Measurements from ENCODE around the gene THRA.

The THRA gene

DNA sequence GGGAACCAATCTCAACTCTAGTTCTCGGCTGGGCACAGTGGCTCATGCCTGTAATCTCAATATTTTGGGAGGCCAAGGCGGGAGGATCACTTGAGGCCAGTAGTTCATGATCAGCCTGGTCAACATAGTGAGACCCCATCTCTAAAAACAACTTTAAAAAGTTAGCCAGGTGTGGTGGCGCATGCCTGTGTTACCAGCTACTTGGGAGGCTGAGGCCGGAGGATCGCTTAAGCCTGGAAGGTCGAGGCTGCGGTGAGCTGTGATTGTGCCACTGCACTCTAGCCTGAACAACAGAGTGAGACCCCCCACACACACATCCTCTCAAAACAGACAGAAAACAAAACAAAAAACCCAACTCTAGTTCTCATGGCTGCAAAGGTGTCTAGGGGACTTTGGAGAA, 4.9 kb downstream of the THRA start:
- DNase-seq = no peak

DNA sequence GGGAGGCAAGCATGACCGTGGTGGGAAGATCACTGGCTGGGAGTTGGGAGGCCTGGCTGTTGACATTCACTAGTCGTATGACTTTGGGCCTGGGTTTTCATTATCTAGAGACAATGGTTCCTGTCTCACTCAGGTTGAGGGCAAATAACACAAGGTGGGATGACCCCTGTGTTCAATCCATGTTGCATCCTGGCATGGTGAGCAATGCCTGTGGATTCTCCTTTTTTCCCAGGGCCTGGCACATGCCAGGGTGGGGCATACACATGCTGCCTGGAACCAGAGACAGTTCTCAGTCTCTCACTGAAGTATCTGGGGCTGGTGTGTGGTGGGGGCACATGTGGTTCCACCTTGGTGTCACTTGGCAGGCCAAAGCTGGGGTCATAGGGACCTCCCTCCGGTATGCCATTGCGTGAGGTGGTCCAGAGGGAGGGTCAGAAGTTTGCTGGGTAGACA, 5.4 kb downstream of the THRA start:
- DNase-seq = no peak

DNA sequence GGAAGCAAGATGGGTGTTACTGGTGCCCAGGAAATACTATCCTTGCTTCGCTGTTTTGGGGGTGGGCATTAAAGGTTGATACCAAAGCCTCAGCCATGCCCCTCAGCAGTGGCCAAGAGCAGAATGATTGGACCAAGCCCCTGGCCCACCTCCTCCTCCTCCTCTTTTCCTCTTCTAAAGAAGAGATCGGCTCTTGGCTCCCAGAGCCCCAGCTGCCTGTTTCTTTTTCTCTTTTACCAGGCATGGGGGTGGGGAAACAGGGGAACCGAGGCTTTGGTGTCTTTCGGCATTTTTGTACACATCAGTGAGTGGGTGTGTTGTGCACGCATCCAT, 5.8 kb downstream of the THRA start:
- DNase-seq = no peak

DNA sequence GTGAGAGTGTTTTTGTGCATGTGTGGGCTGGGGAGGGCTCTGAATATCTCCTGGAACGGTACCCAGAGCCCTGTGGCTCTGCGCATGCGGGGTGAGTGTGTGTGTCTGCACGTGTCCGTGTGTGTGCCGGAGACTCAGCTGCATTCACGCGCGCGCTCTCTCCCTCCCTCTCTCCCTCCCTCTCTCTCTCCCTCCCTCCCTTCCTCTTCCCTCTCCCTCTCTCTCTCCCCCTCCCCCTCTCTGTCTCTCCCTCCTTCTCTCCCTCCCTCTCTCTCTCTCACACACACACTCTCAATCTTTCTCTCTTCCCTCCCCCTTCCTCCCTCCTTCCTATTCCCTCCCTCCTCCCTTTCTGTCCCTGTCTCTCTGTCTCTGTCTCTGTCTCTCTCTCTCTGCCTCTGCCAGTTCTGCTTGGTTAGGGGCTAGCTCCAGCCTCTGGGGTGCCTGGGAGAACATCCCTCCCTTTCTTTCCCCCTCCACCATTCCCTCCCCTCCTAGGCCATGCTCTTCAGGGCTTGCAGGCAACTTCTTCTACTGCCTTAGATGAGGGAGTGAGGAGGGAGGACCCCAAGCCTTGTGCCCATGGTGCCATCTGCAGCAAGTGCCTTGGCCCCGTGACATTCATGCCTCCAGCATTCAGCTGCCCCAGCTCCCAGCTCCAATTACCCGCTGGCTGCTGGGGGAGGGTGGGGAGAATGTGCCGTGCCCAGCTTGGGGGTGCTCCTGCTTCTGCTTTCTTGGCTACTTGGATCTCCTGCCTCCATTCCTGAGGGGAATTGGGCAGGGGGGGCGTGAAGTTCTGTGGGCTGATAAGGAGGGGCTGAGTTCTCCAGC, 6.4 kb downstream of the THRA start:
- DNase-seq = peak; percentile 86 to 87

GRCh38 chr17:40069751-40070708, 7.3 kb downstream of the THRA start:
- no peak for DNase-seq

DNA sequence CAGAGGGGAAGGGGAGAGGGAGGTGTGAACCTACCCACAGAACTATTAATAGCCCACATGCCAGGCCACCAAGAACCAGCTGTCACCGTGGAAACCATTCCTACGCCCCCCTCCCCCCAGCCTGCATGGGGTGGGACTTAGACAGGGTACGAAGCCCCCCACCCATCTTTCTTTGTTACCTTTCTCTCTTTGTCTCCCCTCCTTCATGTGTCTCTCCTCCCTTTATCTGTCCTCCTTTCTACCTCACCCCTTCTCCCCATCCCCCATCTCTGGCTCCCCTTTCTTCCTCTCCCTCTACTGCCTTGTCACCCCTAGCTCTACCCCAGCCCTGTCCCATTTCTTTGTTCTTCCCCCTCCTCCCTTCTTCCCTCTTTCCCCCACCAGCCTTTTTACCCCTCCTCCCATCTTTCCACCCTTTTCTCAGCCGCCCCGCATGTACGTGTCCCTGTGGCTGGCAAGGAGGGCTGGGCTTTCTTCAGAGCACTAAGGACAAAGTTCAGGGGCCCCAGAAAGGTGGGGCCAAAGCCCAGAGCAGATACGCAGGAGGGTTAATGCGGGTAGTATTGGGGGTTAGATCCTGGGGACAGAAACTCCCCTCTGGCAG, 8.0 kb downstream of the THRA start:
- no peak for DNase-seq

DNA sequence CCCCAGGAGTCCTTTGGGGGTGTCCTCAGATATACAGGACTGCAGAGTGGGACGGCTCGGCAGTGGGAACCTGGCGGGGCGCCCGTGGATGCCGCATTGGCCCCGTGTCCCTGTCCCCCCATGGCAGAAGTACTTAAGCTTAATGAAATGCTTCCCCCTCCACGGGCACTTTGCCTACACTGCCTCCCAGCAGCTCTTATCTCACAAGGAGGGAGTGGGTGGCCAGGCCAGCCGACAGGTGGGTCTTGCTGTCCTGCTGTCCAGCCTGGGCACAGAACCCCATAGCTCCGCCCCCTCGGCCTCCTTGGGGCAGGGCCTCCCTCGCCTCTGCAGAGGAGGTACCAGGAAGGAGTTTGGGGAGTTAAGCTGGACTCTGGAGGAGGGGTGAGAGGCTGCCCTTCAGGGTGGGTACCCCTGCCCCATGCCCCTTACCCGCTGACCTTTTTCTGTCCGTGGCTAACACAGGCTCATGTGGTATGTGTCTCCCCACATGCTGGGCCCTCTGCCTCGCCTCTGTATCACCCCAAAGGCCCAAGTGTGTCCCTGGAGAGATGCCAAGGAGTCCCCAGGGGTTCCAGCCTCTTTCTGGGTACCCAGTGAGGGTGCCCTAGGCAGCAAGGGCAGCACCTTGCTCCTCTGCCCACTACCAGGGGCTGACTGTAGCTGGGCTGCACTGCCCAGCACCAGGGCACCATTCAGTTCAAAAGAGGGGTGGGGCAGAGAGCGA, 8.7 kb downstream of the THRA start:
- no peak for DNase-seq

- DNase-seq = no peak
These were observed 9.4 kb downstream of the THRA start for GRCh38 chr17:40072040-40072734.

- no peak for DNase-seq
These were observed 10.1 kb downstream of the THRA start for GRCh38 chr17:40072735-40073346.

DNA sequence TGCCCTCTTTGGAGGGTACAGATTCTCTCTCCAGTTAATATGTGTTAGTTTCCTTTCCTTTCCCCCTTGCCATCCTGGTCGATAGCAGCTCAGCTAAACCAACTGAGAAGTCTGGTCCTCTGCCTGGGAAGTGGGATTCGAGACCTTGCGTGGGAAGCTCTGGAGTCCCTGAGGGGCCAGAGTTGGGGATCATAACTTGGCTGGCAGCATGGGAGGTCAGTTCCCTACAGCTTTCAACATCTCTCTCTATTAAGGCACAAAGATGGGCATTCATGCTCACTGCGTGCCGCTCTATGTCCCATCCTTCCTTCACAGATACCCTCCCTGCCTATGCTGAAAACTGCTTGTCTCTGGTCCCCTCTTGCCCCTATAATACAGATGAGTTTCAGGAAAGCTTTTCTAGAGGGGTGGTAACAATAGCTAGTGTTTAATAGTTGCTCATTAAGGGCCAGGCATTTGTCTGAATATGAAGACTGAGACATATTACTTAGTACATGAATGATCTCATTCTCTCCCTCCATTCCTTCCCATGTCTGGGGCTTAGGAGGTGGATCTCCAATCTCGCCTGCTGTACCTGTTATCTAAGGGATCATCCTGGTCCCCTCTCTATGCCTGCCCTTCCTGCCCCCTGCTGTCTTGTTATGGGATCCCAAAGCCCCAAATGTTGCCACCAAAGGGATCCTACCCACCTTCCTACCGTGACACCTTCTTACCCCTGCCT, 10.8 kb downstream of the THRA start:
- DNase-seq = no peak

DNA sequence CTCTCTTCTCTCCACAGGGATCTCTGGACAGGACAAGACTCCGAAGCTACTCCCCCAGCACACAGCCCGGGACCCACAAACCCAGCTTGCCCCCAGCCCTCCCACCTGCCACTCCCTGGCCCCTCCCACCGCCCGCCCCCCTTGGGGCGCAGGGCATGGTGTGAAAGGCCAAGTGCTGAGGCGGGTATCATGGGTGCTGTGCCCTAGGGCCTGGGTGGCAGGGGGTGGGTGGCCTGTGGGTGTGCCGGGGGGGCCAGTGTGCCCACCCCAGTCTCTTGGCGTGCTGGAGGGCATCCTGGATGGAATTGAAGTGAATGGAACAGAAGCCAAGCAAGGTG, 11.4 kb downstream of the THRA start:
- DNase-seq = no peak

GRCh38 chr17:40074871-40075200, 12.1 kb downstream of the THRA start:
- DNase-seq = no peak

GRCh38 chr17:40075201-40075941, 12.6 kb downstream of the THRA start:
- DNase-seq = peak; percentile 72 to 79

DNA sequence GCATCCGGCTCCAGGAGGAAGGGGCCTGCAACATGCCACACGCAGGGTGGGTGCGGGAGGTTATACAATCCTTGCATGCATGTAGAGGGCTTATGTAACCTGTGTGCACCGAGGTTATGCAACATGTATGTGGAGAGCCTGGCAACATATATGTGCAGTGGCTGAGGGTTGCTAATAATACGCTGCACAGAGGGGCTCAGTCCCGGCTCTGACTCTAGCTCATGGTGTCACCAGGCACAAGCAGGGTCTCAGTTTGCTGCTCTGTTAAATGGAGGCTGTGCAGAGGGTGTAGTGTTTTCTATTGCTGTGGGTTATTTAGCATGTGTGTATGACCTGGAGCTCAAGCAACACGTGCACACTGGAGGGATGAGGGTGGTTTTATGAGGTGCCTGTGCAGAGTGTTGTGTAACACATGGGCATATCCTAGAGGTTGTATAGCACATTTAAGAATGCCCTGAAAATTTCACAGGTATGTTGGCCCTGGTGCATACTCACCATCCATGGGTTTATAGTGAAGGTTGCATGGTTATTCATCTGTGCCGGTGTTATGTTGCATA, 13.3 kb downstream of the THRA start:
- DNase-seq = no peak

GRCh38 chr17:40076591-40076990, 13.8 kb downstream of the THRA start:
- no peak for DNase-seq

- DNase-seq = no peak
These were observed 16.8 kb downstream of the THRA start for GRCh38 chr17:40079545-40079944.

GRCh38 chr17:40084477-40084876, 21.7 kb downstream of the THRA start:
- DNase-seq = no peak

DNA sequence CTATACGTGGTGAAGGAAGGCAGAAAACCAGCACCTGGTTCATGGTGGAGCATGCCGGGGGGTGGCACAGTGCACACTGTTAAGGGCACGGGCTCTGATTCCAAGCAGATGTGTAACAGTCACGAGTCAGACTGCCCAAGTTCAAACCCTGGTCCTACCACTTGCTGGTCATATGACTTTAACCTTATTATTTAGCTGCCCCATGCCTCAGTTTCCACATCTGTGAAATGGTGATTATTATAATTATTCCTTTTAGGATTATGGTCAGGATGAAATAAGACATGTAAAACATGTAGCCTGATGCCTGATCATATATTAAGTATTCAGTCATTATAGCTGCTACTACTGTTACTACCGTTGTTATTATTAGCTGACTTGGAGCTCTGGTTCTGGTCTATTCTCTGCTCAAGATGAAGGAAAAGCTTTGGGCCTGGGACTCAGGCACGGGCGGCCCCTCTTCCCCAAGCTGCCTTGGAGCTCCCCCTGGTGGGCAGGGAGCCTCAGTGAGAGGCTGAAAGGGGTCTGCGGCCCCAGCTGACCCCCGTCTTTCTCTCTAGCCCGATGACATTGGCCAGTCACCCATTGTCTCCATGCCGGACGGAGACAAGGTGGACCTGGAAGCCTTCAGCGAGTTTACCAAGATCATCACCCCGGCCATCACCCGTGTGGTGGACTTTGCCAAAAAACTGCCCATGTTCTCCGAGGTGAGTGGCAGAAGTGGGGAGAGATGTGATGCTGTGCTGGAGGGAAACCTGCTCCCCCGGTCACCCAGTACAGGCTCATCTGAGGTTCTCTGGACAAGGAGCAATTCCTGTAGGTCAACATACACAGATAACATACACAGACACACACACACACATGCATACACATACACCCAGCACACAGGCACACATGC, 23.6 kb downstream of the THRA start:
- DNase-seq = peak; percentile 71 to 79

Measured in stimulated activated CD4-positive, alpha-beta T cell treated with anti-CD3 and anti-CD28 coated beads, Interleukin-2, amount 100 ng/mL, for 24 hours (primary cell).